ENCODE measurements around the gene ZWILCH. TPM values are rescaled to one million over a fixed set of nuclear protein-coding genes. Genes with fewer than 3 reads are reported as not detected.

Gene ZWILCH
- total RNA-seq, 4 donors from 2014 or later, result 2.0 to 6.0 (median 2.9) TPM

DNA sequence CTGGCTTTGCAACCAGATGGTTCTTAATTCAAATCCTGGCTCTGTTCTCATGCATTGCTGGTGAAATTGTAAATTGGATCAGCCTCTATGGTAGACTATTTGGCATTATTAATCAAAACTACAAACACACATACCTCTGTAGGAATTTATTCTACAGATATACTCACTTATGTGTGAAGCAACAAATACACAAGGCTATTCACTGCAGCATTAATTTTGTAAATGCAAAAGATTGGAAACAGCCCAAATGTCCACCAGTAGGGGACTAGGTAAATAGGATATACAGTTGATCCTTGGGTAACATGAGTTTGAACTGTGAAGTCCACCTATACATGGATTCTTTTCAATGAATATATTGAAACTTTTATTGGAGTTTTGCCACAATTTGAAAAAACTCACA is 90.2 kb downstream of the ZWILCH start:
- Histone ChIP-seq H3K9me3 (no peaks in the 10 kb centered on the region), H3K27me3 (no peaks in the 10 kb centered on the region), H3K4me1 (no peaks in the 10 kb centered on the region), H3K27ac (no peak overlapping the region), H3K36me3 (no peaks in the 10 kb centered on the region), H3K4me3 (no peak overlapping the region)
- TF ChIP-seq, protein P1, sequence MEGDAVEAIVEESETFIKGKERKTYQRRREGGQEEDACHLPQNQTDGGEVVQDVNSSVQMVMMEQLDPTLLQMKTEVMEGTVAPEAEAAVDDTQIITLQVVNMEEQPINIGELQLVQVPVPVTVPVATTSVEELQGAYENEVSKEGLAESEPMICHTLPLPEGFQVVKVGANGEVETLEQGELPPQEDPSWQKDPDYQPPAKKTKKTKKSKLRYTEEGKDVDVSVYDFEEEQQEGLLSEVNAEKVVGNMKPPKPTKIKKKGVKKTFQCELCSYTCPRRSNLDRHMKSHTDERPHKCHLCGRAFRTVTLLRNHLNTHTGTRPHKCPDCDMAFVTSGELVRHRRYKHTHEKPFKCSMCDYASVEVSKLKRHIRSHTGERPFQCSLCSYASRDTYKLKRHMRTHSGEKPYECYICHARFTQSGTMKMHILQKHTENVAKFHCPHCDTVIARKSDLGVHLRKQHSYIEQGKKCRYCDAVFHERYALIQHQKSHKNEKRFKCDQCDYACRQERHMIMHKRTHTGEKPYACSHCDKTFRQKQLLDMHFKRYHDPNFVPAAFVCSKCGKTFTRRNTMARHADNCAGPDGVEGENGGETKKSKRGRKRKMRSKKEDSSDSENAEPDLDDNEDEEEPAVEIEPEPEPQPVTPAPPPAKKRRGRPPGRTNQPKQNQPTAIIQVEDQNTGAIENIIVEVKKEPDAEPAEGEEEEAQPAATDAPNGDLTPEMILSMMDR (IDR thresholded peaks at IDR 0.05), result no peak
- no peak for TF ChIP-seq POLR2AphosphoS5 (IDR thresholded peaks at IDR 0.05)
- no peak for TF ChIP-seq EP300 (IDR thresholded peaks at IDR 0.05)
- no peak for TF ChIP-seq POLR2A (IDR thresholded peaks at IDR 0.05)
- ATAC-seq, result no peak

DNA sequence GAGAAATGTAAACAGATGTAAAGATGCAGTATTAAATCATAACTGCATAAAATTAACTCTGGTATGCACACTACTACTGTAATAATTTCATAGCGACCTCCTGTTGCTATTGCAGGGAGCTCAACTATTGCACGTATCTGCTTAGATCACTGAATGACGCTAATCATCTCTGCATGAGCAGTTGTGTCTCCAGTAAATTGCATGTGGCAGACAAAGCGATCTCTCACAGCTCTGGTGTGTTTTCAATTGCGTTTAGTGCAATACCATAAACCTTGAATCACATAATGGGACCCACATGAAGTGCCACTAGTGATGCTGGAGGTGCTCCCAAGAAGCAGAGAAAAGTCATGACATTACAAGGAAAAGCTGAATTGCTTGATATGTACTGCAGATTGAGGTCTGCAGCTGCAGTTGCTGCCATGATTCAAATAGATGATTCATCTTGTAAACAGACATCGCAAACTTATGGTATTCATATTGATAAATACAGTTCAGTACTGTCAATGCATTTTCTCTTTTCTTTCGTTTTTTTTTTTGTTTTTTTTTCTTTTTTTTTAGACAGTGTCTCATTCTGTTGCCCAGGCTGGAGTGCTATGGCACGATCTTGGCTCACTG is 90.9 kb downstream of the ZWILCH start:
- H3K9me3 ChIP-seq, result no peaks in the 10 kb centered on the region
- WGBS, 2 donors (ENCODE audit: low coverage in 1 of 2), result 72 to 74% methylated on average over 7 of the region's 8 CpGs
- H3K4me3 ChIP-seq, result no peak overlapping the region
- no peaks in the 10 kb centered on the region for H3K36me3 ChIP-seq
- no peak overlapping the region for H3K27ac ChIP-seq
- no peaks in the 10 kb centered on the region for H3K4me1 ChIP-seq
- no peak for ATAC-seq
- no peak for TF ChIP-seq POLR2A (IDR thresholded peaks at IDR 0.05)
- TF ChIP-seq POLR2AphosphoS5 (IDR thresholded peaks at IDR 0.05), result no peak
- TF ChIP-seq, protein P1 (IDR thresholded peaks at IDR 0.05), result no peak
- no peak for TF ChIP-seq EP300 (IDR thresholded peaks at IDR 0.05)
- no peaks in the 10 kb centered on the region for H3K27me3 ChIP-seq

DNA sequence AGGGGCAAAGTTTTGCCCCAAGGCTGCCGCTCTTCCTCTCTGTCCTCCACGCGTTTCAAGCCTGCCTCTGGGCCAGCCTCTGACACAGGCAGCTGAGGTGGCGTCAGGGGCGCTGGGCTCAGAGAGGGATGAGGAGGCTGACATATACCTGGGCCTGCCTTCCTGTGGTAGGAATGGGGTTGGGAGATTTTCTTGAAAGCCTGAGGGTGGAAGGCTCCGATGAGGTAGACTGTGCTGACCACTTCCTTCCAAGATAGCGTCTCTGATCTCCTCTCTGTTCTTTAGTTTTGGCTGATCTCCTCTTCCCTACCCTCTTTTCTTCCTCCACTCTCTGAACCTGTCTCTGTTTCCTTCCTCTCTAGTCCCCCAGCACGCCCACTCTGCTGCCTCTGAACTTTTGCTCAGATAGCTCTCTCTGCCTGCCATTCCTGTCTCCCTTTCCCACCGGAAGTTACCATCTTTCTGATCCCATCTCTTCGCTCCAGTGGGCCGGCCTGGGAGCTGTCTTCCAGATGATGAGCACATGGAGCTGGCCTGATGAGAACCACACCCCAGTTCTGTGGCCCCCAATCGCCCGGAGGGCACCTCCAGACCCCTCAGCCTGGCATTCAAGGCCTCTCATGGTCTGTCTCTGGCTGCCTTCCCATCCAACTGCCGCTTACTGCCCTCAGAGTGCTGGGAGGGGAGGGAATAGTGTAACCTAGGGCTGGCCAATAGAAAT is 93.1 kb downstream of the ZWILCH start:
- peaks cover 0 to under 1% (median 0%) of the 10 kb centered on the region in 3 donors for H3K4me1 ChIP-seq
- no peak overlapping the region for H3K27ac ChIP-seq
- no peaks in the 10 kb centered on the region for H3K36me3 ChIP-seq
- ATAC-seq, result no peak
- TF ChIP-seq POLR2AphosphoS5 (IDR thresholded peaks at IDR 0.05), result no peak
- TF ChIP-seq POLR2A (IDR thresholded peaks at IDR 0.05), result no peak
- no peak for TF ChIP-seq EP300 (IDR thresholded peaks at IDR 0.05)
- TF ChIP-seq, protein P1 (IDR thresholded peaks at IDR 0.05), result no peak
- WGBS, 2 donors (ENCODE audit: low coverage in 1 of 2), result 67 to 81% methylated on average over 1 to 12 of the region's 14 CpGs
- H3K27me3 ChIP-seq, result no peaks in the 10 kb centered on the region
- no peak overlapping the region for H3K4me3 ChIP-seq
- no peaks in the 10 kb centered on the region for H3K9me3 ChIP-seq

Small RNA genes lying within 50 kb of the gene (small RNA-seq; reads per million reads assigned to genes)
- gene MIR4512, result 0 reads per million in 4 donors
- 0 reads per million in 4 donors for gene RF01159
- 0 reads per million in 4 donors for gene SNORD16
- gene SNORD18A, result 0 reads per million in 4 donors
- gene SNORD18B, result 0 reads per million in 4 donors
- gene SNORD18C, result 0 reads per million in 4 donors

Other genes with a start within 250 kb of the ZWILCH start
- gene DIS3L, start 211.8 kb upstream of the ZWILCH start, total RNA-seq, result 10 to 100 TPM; 33.9 to 40.0 (median 35.2) TPM
- gene TIPIN, start 148.6 kb upstream of the ZWILCH start, total RNA-seq, result 1 to 10 TPM; 2.9 to 9.1 (median 4.3) TPM
- gene MAP2K1, start 118.4 kb upstream of the ZWILCH start, total RNA-seq, result 10 to 100 TPM; 27.7 to 47.1 (median 39.6) TPM
- 10 to 100 TPM; 33.9 to 66.9 (median 44.1) TPM for gene SNAPC5, start 7.6 kb upstream of the ZWILCH start, total RNA-seq
- gene RPL4, start 471 bp upstream of the ZWILCH start, total RNA-seq, result 1,000 to 10,000 TPM; 3,015 to 4,496 (median 4,021) TPM
- not detected for gene LCTL, start 60.7 kb downstream of the ZWILCH start, total RNA-seq
- 10 to 100 TPM in 3 of 4 donors, 1 to 10 TPM in 1; 9.9 to 11.2 (median 10.9) TPM for gene SMAD6, start 196.9 kb downstream of the ZWILCH start, total RNA-seq